Measurements from ENCODE around the gene PARN. TPM values are rescaled to one million over a fixed set of nuclear protein-coding genes. Genes with fewer than 3 reads are reported as not detected.
"Not testable (repeated sequence)": the region's sequence is repeated elsewhere in the genome, so short reads cannot be mapped to it uniquely, and the experiment has no call there.

Gene PARN
- total RNA-seq, 2 donors from 2014 or later, result 56.1 to 68.9 TPM

- Mint-ChIP-seq H3K4me1 (ENCODE audit: low read depth) (peaks cover 4% of the 10 kb centered on the region), H3K27ac (peak overlapping the region; percentile 72), H3K4me3 (no peak overlapping the region), H3K27me3 (ENCODE audit: low read depth) (no peaks in the 10 kb centered on the region), H3K36me3 (ENCODE audit: insufficient read depth in 2 of 2) (peaks cover 1 to 24% of the 10 kb centered on the region in 2 donors), H3K9me3 (no peaks in the 10 kb centered on the region)
- DNase-seq (no peak), ATAC-seq (replicated peaks in 1 of 2) (no peak)
Measured at GRCh38 chr16:14649816-14650215, 19.8 kb upstream of the PARN start.

GRCh38 chr16:14641926-14642325 is 11.9 kb upstream of the PARN start:
- H3K36me3 Mint-ChIP-seq (ENCODE audit: insufficient read depth in 2 of 2), result peaks cover 0 to 14% of the 10 kb centered on the region in 2 donors
- H3K27ac Mint-ChIP-seq, result peak overlapping the region; percentile 65
- DNase-seq (no peak), ATAC-seq (replicated peaks in 1 of 2) (no peak)
- no peaks in the 10 kb centered on the region for H3K9me3 Mint-ChIP-seq
- H3K4me3 Mint-ChIP-seq, result no peak overlapping the region
- no peaks in the 10 kb centered on the region for H3K27me3 Mint-ChIP-seq (ENCODE audit: low read depth)
- peaks cover 32% of the 10 kb centered on the region for H3K4me1 Mint-ChIP-seq (ENCODE audit: low read depth)

- no peak overlapping the region for H3K4me3 Mint-ChIP-seq
- no peaks in the 10 kb centered on the region for H3K9me3 Mint-ChIP-seq
- H3K27ac Mint-ChIP-seq, result no peak overlapping the region
- ATAC-seq (replicated peaks in 1 of 2) (no peak), DNase-seq (no peak)
- H3K27me3 Mint-ChIP-seq (ENCODE audit: low read depth), result no peaks in the 10 kb centered on the region
- peaks cover 38% of the 10 kb centered on the region for H3K4me1 Mint-ChIP-seq (ENCODE audit: low read depth)
- H3K36me3 Mint-ChIP-seq (ENCODE audit: insufficient read depth in 2 of 2), result peaks cover 0 to 12% of the 10 kb centered on the region in 2 donors
Measured at GRCh38 chr16:14641206-14641605, 11.1 kb upstream of the PARN start.

DNA sequence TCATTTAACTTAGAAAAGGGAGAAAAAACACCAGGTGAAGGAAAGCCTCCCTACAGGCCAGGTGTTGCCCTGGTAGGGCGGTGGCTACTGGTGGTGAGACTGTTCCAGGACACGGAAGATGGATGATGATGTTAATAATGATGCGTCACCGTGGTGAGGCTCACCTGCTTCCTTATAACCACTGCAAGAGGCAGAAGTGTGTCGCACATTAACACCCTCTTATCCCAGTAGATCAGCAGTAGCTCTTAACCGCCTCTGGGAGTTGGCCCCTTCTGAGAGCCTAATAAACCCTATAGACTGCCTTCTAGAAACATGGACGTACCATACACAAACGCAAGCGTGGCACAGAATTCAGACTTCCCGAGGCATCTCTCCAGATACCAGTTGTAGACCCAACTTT is 10.5 kb upstream of the PARN start:
- H3K9me3 Mint-ChIP-seq, result no peaks in the 10 kb centered on the region
- peaks cover 0 to 8% of the 10 kb centered on the region in 2 donors for H3K36me3 Mint-ChIP-seq (ENCODE audit: insufficient read depth in 2 of 2)
- no peaks in the 10 kb centered on the region for H3K27me3 Mint-ChIP-seq (ENCODE audit: low read depth)
- peaks cover 43% of the 10 kb centered on the region for H3K4me1 Mint-ChIP-seq (ENCODE audit: low read depth)
- ATAC-seq (replicated peaks in 1 of 2), result no peak
- no peak overlapping the region for H3K4me3 Mint-ChIP-seq
- DNase-seq, result no peak
- peak overlapping the region; percentile 68 for H3K27ac Mint-ChIP-seq

GRCh38 chr16:14636951-14637240 is 6.8 kb upstream of the PARN start:
- not testable (repeated sequence) for H3K9me3 Mint-ChIP-seq; H3K27me3 Mint-ChIP-seq (ENCODE audit: low read depth); H3K4me3 Mint-ChIP-seq; H3K36me3 Mint-ChIP-seq (ENCODE audit: insufficient read depth in 2 of 2); ATAC-seq (replicated peaks in 1 of 2); DNase-seq
- Mint-ChIP-seq H3K27ac (peak overlapping the region; percentile 11), H3K4me1 (ENCODE audit: low read depth) (peaks cover 66% of the 10 kb centered on the region)

GRCh38 chr16:14636179-14636950 is 6.3 kb upstream of the PARN start:
- H3K36me3 Mint-ChIP-seq (ENCODE audit: insufficient read depth in 2 of 2); ATAC-seq (replicated peaks in 1 of 2); H3K9me3 Mint-ChIP-seq; H3K27me3 Mint-ChIP-seq (ENCODE audit: low read depth); H3K4me3 Mint-ChIP-seq; DNase-seq: not testable (repeated sequence)
- Mint-ChIP-seq H3K27ac (peak overlapping the region; percentile 18), H3K4me1 (ENCODE audit: low read depth) (peaks cover 69% of the 10 kb centered on the region)

DNA sequence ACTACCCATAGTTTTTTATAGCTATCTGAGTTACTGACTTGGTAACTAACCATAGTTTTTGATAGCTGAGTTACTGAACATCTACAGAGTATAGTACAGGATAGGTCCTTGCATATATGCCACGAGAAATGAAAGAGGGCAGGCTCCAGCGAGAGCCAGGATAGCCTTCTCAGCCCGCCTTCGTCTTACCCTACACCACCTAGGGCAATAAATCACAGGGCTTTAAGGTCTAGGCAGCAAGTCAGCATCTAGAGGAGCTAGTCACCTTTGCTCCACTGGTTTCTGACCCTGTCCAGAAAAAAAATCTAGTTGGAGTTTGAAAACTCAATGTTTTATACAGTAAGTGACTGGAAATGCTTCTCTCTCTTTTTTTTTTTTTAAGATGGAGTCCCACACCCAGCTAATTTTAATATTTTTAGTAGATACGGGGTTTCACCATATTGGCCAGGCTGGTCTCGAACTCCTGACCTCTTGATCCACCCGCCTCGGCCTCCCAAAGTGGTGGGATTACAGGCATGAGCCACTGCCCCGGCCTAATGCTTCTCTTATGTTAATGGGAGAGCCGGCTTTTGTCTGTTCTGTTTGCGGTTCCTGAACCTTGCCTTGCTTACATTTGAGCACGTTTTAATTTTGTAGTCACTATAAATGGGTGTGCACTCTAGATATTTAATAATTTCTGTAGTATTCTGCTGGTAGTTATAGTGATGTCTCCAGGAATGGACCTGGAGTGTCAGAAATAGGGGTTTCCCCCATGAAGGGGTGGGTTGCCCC is 5.5 kb upstream of the PARN start:
- DNase-seq (no peak), ATAC-seq (replicated peaks in 1 of 2) (no peak)
- Mint-ChIP-seq H3K4me1 (ENCODE audit: low read depth) (peaks cover 65% of the 10 kb centered on the region), H3K9me3 (no peaks in the 10 kb centered on the region), H3K27ac (peak overlapping the region; percentile 18), H3K4me3 (peak overlapping the region in 1 of 2 donors; percentile 99), H3K27me3 (ENCODE audit: low read depth) (no peaks in the 10 kb centered on the region), H3K36me3 (ENCODE audit: insufficient read depth in 2 of 2) (peaks cover 3 to 7% of the 10 kb centered on the region in 2 donors)

- Mint-ChIP-seq H3K36me3 (ENCODE audit: insufficient read depth in 2 of 2) (peaks cover 3 to 7% of the 10 kb centered on the region in 2 donors), H3K9me3 (no peaks in the 10 kb centered on the region), H3K4me3 (peak overlapping the region; percentile 99 to 100), H3K27me3 (ENCODE audit: low read depth) (no peaks in the 10 kb centered on the region), H3K4me1 (ENCODE audit: low read depth) (peaks cover 59% of the 10 kb centered on the region), H3K27ac (peak overlapping the region; percentile 54)
- ATAC-seq (replicated peaks in 1 of 2) (no peak), DNase-seq (no peak)
Measured at GRCh38 chr16:14634389-14634725, 4.3 kb upstream of the PARN start.

DNA sequence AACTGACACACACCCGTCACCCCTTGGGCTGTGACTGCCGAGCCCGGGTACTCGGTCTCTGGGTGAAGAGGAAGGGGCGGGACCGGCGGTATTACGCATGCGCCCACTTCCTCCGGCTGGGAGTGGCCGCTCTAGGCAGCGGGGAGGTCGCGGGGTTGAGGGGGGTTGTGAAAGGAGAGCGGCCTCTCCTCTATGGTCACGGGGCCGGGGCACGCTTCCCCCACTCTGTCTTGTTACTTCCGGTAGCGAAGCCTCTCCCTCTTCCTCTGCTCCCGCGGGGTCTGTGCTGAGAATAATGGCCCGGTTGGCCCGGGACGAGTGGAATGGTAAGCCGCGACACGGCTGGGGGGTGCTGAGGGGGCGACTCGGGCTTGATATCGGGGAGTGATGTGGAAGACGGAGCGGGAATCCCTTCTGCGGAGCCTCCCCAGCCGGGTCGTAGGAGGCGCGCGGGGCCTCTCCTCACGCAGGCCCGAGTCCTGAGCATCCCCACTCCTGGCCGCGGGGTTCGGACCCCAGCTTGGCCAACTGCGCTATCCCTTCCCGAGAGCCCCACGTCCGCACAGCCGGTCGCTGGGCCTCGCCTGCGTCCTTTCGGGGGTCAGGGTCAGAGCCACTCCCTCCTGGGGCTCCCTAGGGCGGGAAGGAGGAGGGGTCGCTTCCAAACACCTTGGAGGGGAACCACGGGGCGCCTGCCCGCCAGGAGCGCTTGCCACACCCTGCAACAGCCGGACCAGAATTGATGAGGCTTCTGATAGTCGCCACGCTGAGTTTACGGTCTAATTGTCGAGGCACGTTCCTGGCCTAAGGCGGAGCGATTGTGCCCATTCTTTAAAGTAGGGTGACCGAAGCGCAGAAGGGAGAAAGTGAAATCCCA is 2.9 kb upstream of the PARN start, which contains the start of gene BFAR:
Gene BFAR, plus strand, starts transcription at position 259 of the 877 bp plus-strand sequence. CDS start 11,396 bp downstream, outside the sequence.
- Mint-ChIP-seq H3K27me3 (ENCODE audit: low read depth) (no peaks in the 10 kb centered on the region), H3K9me3 (no peaks in the 10 kb centered on the region), H3K4me3 (peak within 1 kb of the TSS; percentile 99 to 100), H3K36me3 (ENCODE audit: insufficient read depth in 2 of 2) (peaks cover 6 to 9% of the 10 kb centered on the region in 2 donors), H3K4me1 (ENCODE audit: low read depth) (peaks cover 69% of the 10 kb centered on the region), H3K27ac (peak within 1 kb of the TSS; percentile 95)
- peak; percentile 99 for DNase-seq
- ATAC-seq (replicated peaks in 1 of 2), result peak; percentile 82 to 83

GRCh38 chr16:14630620-14631330 is 715 bp upstream of the PARN start:
- peak overlapping the region; percentile 99 to 100 for H3K4me3 Mint-ChIP-seq
- not testable (repeated sequence) for ATAC-seq (replicated peaks in 1 of 2); H3K9me3 Mint-ChIP-seq; H3K27me3 Mint-ChIP-seq (ENCODE audit: low read depth); DNase-seq
- H3K4me1 Mint-ChIP-seq (ENCODE audit: low read depth), result peaks cover 75% of the 10 kb centered on the region
- H3K36me3 Mint-ChIP-seq (ENCODE audit: insufficient read depth in 2 of 2), result peaks cover 9 to 15% of the 10 kb centered on the region in 2 donors
- peak overlapping the region; percentile 92 for H3K27ac Mint-ChIP-seq

GRCh38 chr16:14629612-14629918 is 495 bp downstream of the PARN start:
- peaks cover 68% of the 10 kb centered on the region for H3K4me1 Mint-ChIP-seq (ENCODE audit: low read depth)

DNA sequence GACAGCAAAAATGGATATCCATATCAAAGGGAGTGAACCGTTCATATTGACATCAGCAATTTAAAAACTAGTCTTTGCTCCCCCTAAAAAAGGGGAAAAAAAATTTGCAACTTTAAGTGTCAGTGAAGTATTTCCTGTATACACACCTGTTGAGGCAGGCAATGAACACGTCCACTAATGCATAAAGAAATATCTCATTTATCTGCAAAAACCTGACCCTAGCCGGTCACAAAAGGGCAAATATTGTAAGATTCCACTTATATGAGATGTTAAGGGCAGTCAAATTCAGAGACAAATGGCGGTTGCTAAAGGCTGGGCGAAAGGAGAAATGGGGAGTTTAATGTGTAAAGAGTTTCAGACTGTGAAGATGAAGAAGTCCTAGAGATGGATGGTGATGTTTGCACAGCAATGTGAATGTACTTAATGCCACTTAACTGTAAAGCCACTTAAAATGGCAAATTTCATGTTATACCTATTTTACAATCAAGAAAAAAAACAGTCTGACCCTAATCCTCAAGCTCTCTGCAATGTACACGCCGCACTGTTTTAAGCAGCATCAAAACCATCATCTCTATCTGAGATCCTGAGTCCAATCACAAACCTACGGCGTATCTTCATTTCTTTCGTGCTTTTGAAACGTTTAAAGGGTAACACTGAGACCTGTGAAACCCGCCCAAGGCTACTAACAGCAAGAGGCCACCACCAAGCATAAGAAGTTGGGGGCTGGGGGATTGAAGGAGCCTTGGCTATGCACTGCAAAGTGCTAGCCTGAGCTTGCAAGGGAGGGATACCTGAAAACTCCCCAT is 1.1 kb downstream of the PARN start:
- peak in 1 of 2 donors; percentile 1 for DNase-seq
- Mint-ChIP-seq H3K9me3 (no peaks in the 10 kb centered on the region), H3K27me3 (ENCODE audit: low read depth) (no peaks in the 10 kb centered on the region), H3K27ac (peak overlapping the region; percentile 92), H3K4me3 (peak overlapping the region; percentile 82 to 96), H3K4me1 (ENCODE audit: low read depth) (peaks cover 62% of the 10 kb centered on the region), H3K36me3 (ENCODE audit: insufficient read depth in 2 of 2) (peaks cover 7 to 17% of the 10 kb centered on the region in 2 donors)
- no peak for ATAC-seq (replicated peaks in 1 of 2)

More at GRCh38 chr16:14629612-14629918, 495 bp downstream of the PARN start:
- Mint-ChIP-seq H3K9me3 (no peaks in the 10 kb centered on the region), H3K36me3 (ENCODE audit: insufficient read depth in 2 of 2) (peaks cover 7 to 17% of the 10 kb centered on the region in 2 donors), H3K4me3 (peak overlapping the region; percentile 82 to 96), H3K27me3 (ENCODE audit: low read depth) (no peaks in the 10 kb centered on the region), H3K27ac (peak overlapping the region; percentile 92)
- ATAC-seq (replicated peaks in 1 of 2) (peak in 1 of 2 donors; percentile 0), DNase-seq (peak in 1 of 2 donors; percentile 44)

Measured in activated T-cell treated with anti-CD3 and anti-CD28 coated beads, Interleukin-2, amount 50 U/mL, for 72 hours (primary cell).